ENCODE results near the gene EWSR1.
A peak's percentile ranks its signal among the peaks of the same experiment; 100 is the strongest.

The EWSR1 gene

GRCh38 chr22:29251265-29251664, 16.8 kb upstream of the EWSR1 start:
- DNase-seq (ENCODE audit: low spot score): no peak

GRCh38 chr22:29251981-29252911, 15.8 kb upstream of the EWSR1 start:
- DNase-seq (ENCODE audit: low spot score): no peak

- DNase-seq (ENCODE audit: low spot score): no peak
These were observed 14.3 kb upstream of the EWSR1 start for GRCh38 chr22:29253561-29254285.

GRCh38 chr22:29254286-29254660, 13.8 kb upstream of the EWSR1 start:
- no peak for DNase-seq (ENCODE audit: low spot score)

- no peak for DNase-seq (ENCODE audit: low spot score)
These were observed 12.9 kb upstream of the EWSR1 start for GRCh38 chr22:29255064-29255621.

GRCh38 chr22:29256606-29257325, 11.3 kb upstream of the EWSR1 start:
- no peak for DNase-seq (ENCODE audit: low spot score)

GRCh38 chr22:29257751-29258181, 10.3 kb upstream of the EWSR1 start:
- no peak for DNase-seq (ENCODE audit: low spot score)

GRCh38 chr22:29258407-29259252, 9.4 kb upstream of the EWSR1 start:
- no peak for DNase-seq (ENCODE audit: low spot score)

- no peak for DNase-seq (ENCODE audit: low spot score)
These were observed 8.7 kb upstream of the EWSR1 start for GRCh38 chr22:29259253-29259899.

- DNase-seq (ENCODE audit: low spot score): no peak
These were observed 8.0 kb upstream of the EWSR1 start for GRCh38 chr22:29260031-29260560.

- no peak for DNase-seq (ENCODE audit: low spot score)
These were observed 7.3 kb upstream of the EWSR1 start for GRCh38 chr22:29260601-29261315.

- DNase-seq (ENCODE audit: low spot score): no peak
These were observed 4.2 kb upstream of the EWSR1 start for GRCh38 chr22:29263791-29264276.

- no peak for DNase-seq (ENCODE audit: low spot score)
These were observed 2.8 kb upstream of the EWSR1 start for GRCh38 chr22:29265305-29265704.

- DNase-seq (ENCODE audit: low spot score): no peak
These were observed 2.1 kb upstream of the EWSR1 start for GRCh38 chr22:29265929-29266328.

- no peak for DNase-seq (ENCODE audit: low spot score)
These were observed 1.3 kb upstream of the EWSR1 start for GRCh38 chr22:29266564-29267461.

GRCh38 chr22:29267462-29267857, 608 bp upstream of the EWSR1 start:
- no peak for DNase-seq (ENCODE audit: low spot score)

- peak; percentile 20 for DNase-seq (ENCODE audit: low spot score)
These were observed 602 bp downstream of the EWSR1 start for GRCh38 chr22:29268511-29269229.

GRCh38 chr22:29269230-29269604, 1.1 kb downstream of the EWSR1 start:
- DNase-seq (ENCODE audit: low spot score): no peak

Measured in CD4-positive, alpha-beta T cell treated with Interleukin-15 for 4 hours (primary cell).